GM21515 (cell line): ENCODE results near the gene TM7SF3.
"Not testable (repeated sequence)": the region's sequence is repeated elsewhere in the genome, so short reads cannot be mapped to it uniquely, and the experiment has no call there.

Experiments used
- ATAC-seq: cut with Tn5 transposase; IDR thresholded peaks from one replicate; pipeline ENCODE4 v1.9.1; 2021; ENCODE audit not compliant: unreplicated experiment

The TM7SF3 gene

GRCh38 chr12:27014085-27014858, at the start of gene TM7SF3:
TM7SF3 (minus strand) TSS chr12:27014384; CDS start chr12:27014168, 216 bp downstream.
- ATAC-seq: peak; percentile 89

- no peak for ATAC-seq
These were observed 49.2 kb upstream of the TM7SF3 start for GRCh38 chr12:27063250-27063851.

- no peak for ATAC-seq
These were observed 47.1 kb upstream of the TM7SF3 start for GRCh38 chr12:27061317-27061716.

GRCh38 chr12:27060740-27061139, 46.6 kb upstream of the TM7SF3 start:
- ATAC-seq: no peak

GRCh38 chr12:27057543-27057942, 43.4 kb upstream of the TM7SF3 start:
- no peak for ATAC-seq

- ATAC-seq: no peak
These were observed 41.8 kb upstream of the TM7SF3 start for GRCh38 chr12:27055966-27056365.

GRCh38 chr12:27052742-27053141, 38.6 kb upstream of the TM7SF3 start:
- no peak for ATAC-seq

- no peak for ATAC-seq
These were observed 38.0 kb upstream of the TM7SF3 start for GRCh38 chr12:27052176-27052575.

- no peak for ATAC-seq
These were observed 34.9 kb upstream of the TM7SF3 start for GRCh38 chr12:27048822-27049752.

- ATAC-seq: not testable (repeated sequence)
These were observed 27.8 kb upstream of the TM7SF3 start for GRCh38 chr12:27042018-27042417.

- ATAC-seq: not testable (repeated sequence)
These were observed 26.5 kb upstream of the TM7SF3 start for GRCh38 chr12:27040637-27041036.

GRCh38 chr12:27034607-27035293, 20.6 kb upstream of the TM7SF3 start:
- no peak for ATAC-seq

- no peak for ATAC-seq
These were observed 18.5 kb upstream of the TM7SF3 start for GRCh38 chr12:27032679-27033078.

GRCh38 chr12:27031531-27031930, 17.3 kb upstream of the TM7SF3 start:
- no peak for ATAC-seq

- no peak for ATAC-seq
These were observed 12.1 kb upstream of the TM7SF3 start for GRCh38 chr12:27026257-27026656.

GRCh38 chr12:27025116-27025515, 10.9 kb upstream of the TM7SF3 start:
- no peak for ATAC-seq

GRCh38 chr12:27024291-27024690, 10.1 kb upstream of the TM7SF3 start:
- no peak for ATAC-seq

- ATAC-seq: no peak
These were observed 6.6 kb upstream of the TM7SF3 start for GRCh38 chr12:27020761-27021160.

- no peak for ATAC-seq
These were observed 3.9 kb upstream of the TM7SF3 start for GRCh38 chr12:27018037-27018436.

GRCh38 chr12:27017163-27017823, 3.1 kb upstream of the TM7SF3 start:
- ATAC-seq: not testable (repeated sequence)
